Lung (tissue), 12 donors: ENCODE measurements around the gene TWIST2. TPM values are rescaled to one million over a fixed set of nuclear protein-coding genes. Genes with fewer than 3 reads are reported as not detected.

Experiments used
- ATAC-seq: fragments of 200-7000 bp; cut with Tn5 transposase; one replicate; pipeline ENCODE4 v1.9.1; 2020; ENCODE audit warnings: moderate number of reproducible peaks; ENCODE audit not compliant: insufficient read depth, low FRiP score
- DNase-seq, 3 donors: peaks; one replicate each; pipeline ENCODE4 v3.0.0-alpha.2; 2013 to 2017
- H3K27ac ChIP-seq, 2 donors: one replicate each; pipeline ENCODE4 v1.5.1; 2013; ENCODE audit warnings: mild to moderate bottlenecking in 2 of 2, moderate library complexity in 2 of 2, control low read depth in 1 of 2, inconsistent platforms in 1 of 2, low read depth in 1 of 2, low read length in 1 of 2
- H3K27me3 ChIP-seq, 3 donors: one replicate each; pipeline ENCODE4 v1.5.1; 2013; ENCODE audit warnings: low read length in 2 of 3; ENCODE audit not compliant: control insufficient read depth in 3 of 3, insufficient read depth in 3 of 3
- H3K36me3 ChIP-seq, 4 donors: one replicate each; pipeline ENCODE4 v1.5.1; 2013; ENCODE audit warnings: low read length in 4 of 4, mild to moderate bottlenecking in 1 of 4, moderate library complexity in 1 of 4; ENCODE audit not compliant: control insufficient read depth in 4 of 4, insufficient read depth in 4 of 4
- H3K4me1 ChIP-seq, 5 donors: one replicate each; pipeline ENCODE4 v1.5.1; 2013; ENCODE audit warnings: low read length in 5 of 5, mild to moderate bottlenecking in 2 of 5, moderate library complexity in 1 of 5; ENCODE audit not compliant: control insufficient read depth in 5 of 5, insufficient read depth in 5 of 5
- H3K4me3 ChIP-seq: one replicate; pipeline ENCODE4 v1.5.1; 2013; ENCODE audit warnings: mild to moderate bottlenecking, control low read depth, moderate library complexity
- H3K9ac ChIP-seq, 2 donors: one replicate each; pipeline ENCODE4 v1.5.1; 2013; ENCODE audit warnings: low read length in 2 of 2, control low read depth in 1 of 2; ENCODE audit not compliant: insufficient read depth in 1 of 2
- H3K9me3 ChIP-seq, 4 donors: one replicate each; pipeline ENCODE4 v1.5.1; 2013; ENCODE audit warnings: low read length in 3 of 4, mild to moderate bottlenecking in 1 of 4, moderate library complexity in 1 of 4; ENCODE audit not compliant: control insufficient read depth in 4 of 4, insufficient read depth in 3 of 4
- CTCF ChIP-seq: IDR thresholded peaks from 2 replicates; pipeline ENCODE4 v1.5.1; 2012; ENCODE audit warnings: mild to moderate bottlenecking; ENCODE audit errors: control extremely low read depth, extremely low read depth
- WGBS, 2 donors: extraction: QIAGEN DNeasy Blood & Tissue Kit; methylation state at CpG; one replicate each; pipeline ENCODE4 v1.1.7; 2013; 5-methylcytosine and 5-hydroxymethylcytosine counted together
- polyA plus RNA-seq, 2 donors: library from polyadenylated mRNA; stranded (reverse); fragments of 200-250 nt; gene quantifications; one replicate each; pipeline ENCODE4 v1.2.1, GENCODE V29; 2013
- total RNA-seq, 2 donors: library from RNA; depleted of rRNA in 1 of 2; stranded (reverse); fragments of >200 nt in 1 of 2; gene quantifications; one replicate each; pipeline ENCODE4 v1.2.1, GENCODE V29; 2014 to 2021
- donor health status: control.
- donor health status: control.
- donor health status: Bipolar disorder and iron deficiency.
- donor health status: healthy.
- donor health status: DM: yes; HTN: yes; CAD: no.

The TWIST2 gene
- total and polyA plus RNA-seq, 4 donors = 10.1 to 14.8 (median 11.7) TPM

- 48 to 56% methylated on average over 10 of the region's 10 CpGs for WGBS, 2 donors
- no peak overlapping the region for H3K27ac ChIP-seq
- no peaks in the 10 kb centered on the region for H3K9me3 ChIP-seq
- no peak for TF ChIP-seq CTCF
- peaks cover 0 to 2% (median 0%) of the 10 kb centered on the region in 5 donors for H3K4me1 ChIP-seq
- H3K36me3 ChIP-seq = no peaks in the 10 kb centered on the region
- no peak overlapping the region for H3K9ac ChIP-seq
- DNase-seq (peak in 1 of 3 donors; percentile 21), ATAC-seq (no peak)
- H3K4me3 ChIP-seq = no peak overlapping the region
- H3K27me3 ChIP-seq = peaks cover 0 to 18% (median 10%) of the 10 kb centered on the region in 3 donors
Measured at GRCh38 chr2:238947920-238948710, 100.2 kb downstream of the TWIST2 start.

GRCh38 chr2:238948765-238949641 is 101.1 kb downstream of the TWIST2 start:
- Histone ChIP-seq H3K9me3 (no peaks in the 10 kb centered on the region), H3K27ac (no peak overlapping the region), H3K9ac (no peak overlapping the region), H3K4me1 (peaks cover 0 to 2% (median 0%) of the 10 kb centered on the region in 5 donors), H3K36me3 (no peaks in the 10 kb centered on the region), H3K4me3 (no peak overlapping the region), H3K27me3 (peaks cover 0 to 20% (median 10%) of the 10 kb centered on the region in 3 donors)
- ATAC-seq (no peak), DNase-seq (no peak)
- TF ChIP-seq CTCF = no peak
- 77 to 83% methylated on average over 7 of the region's 7 CpGs for WGBS, 2 donors

GRCh38 chr2:238949710-238950345 is 101.9 kb downstream of the TWIST2 start:
- 78 to 80% methylated on average over 10 of the region's 10 CpGs for WGBS, 2 donors
- peaks cover 0 to 20% (median 10%) of the 10 kb centered on the region in 3 donors for H3K27me3 ChIP-seq
- no peak overlapping the region for H3K4me3 ChIP-seq
- no peak overlapping the region for H3K9ac ChIP-seq
- DNase-seq (no peak), ATAC-seq (no peak)
- TF ChIP-seq CTCF = no peak
- peaks cover 0 to 2% (median 0%) of the 10 kb centered on the region in 5 donors for H3K4me1 ChIP-seq
- no peaks in the 10 kb centered on the region for H3K36me3 ChIP-seq
- no peak overlapping the region for H3K27ac ChIP-seq
- H3K9me3 ChIP-seq = no peaks in the 10 kb centered on the region
